HUDEP-2 (cell line): ENCODE results near the gene RNF34.
A peak's percentile ranks its signal among the peaks of the same experiment; 100 is the strongest.

Experiments used
- DNase-seq, 76 experiments: peaks; one replicate each; lab custom pipeline; 2025; ENCODE audit not compliant: unreplicated experiment in 76 of 76; lab: John Stamatoyannopoulos, UW

The RNF34 gene

DNA sequence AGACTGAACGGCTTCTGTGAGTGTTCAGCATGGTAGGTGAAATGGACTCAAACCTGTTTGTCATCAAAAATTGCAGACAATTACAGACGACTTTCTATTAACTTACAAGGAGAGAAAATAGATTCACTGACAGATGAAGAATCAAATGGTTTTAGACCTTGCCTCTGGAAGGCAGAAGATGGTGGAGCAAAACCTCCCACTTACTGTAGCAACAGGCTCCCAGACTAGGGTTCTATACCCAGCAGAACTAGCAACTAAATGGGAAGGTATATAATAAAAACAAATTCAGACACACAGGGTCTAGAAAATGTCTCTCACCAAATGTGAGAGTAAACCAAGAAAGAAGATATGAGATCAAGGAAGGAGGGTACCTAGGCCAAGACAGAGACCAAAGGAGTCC, 36.8 kb downstream of the RNF34 start:
- DNase-seq = no peak

DNA sequence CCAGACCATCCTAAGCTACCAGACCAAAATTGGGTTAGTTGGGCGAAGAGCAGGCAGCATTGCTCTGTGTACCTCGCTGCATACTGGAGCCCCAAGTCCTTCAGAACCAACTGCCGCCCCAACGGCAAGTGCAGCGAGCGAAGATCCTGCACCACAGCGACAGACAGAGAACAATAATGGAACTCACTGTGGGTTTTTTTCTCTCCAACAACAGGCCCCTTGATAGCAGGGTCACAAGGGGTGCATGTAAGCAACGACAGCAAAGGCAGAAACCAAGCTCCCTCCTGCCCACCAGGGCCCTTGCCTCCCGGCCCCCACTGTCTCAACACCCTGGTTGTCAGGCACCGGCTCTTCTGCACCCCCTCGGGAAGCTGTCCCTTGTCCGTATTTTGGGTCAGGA, 39.0 kb downstream of the RNF34 start:
- no peak for DNase-seq

DNA sequence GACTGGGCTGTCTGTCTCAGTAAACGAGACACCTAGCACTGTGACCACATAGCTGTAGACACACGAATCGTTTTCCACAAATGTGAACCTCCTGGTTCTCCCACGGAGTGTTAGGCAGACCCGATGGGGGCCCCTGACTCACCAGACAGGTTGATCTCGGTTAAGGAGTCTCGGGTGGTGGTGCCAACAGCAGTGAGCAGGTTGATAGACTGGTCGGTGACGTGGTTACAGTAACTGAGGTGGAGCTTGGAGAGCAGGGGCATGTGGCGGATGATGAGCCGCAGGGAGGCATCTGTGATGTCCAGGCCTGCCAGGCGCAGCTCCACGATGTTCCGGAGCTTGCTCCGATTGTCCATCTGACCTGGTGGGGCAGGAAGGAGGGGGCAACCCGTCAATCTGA, 39.8 kb downstream of the RNF34 start:
- DNase-seq = no peak

DNA sequence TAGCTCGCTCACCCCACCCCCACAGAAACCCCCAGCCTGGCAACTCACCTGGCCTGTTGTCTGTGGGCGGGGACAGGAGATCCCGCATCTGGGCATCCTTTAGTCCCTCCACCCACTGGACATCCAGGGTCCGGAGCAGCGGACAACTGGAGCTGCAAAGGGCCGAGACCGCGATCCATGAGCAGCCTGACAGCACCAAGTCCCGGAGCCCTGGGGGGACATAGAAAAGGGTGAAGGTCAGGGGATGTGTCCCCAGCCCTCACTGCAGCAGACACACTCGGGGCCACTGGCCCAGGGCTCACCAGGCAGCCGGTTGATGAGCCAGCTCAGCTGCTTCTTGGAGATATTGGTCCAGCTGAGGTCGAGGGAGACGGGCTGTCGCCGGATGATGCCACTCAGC, 40.9 kb downstream of the RNF34 start:
- DNase-seq = no peak

DNA sequence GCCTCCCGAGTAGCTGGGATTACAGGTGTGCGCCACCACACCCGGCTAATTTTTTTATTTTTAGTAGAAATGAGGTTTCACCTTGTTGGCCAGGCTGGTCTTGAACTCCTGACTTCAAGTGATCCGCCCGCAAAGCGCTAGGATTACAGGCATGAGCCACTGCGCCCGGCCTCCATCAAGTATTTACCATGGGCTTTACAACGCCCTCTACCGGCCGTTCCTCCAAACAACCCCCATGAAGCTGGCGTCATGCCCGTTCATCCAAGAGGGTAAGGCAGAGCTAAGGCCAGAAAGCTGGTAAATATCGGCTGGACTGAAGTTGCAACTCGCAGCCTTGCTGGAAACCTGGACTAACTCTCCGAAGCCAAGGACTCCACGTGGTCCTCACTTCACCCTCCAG, 41.6 kb downstream of the RNF34 start:
- peak in 10 of 76 experiments; percentile 7 to 29 (median 19) for DNase-seq

DNA sequence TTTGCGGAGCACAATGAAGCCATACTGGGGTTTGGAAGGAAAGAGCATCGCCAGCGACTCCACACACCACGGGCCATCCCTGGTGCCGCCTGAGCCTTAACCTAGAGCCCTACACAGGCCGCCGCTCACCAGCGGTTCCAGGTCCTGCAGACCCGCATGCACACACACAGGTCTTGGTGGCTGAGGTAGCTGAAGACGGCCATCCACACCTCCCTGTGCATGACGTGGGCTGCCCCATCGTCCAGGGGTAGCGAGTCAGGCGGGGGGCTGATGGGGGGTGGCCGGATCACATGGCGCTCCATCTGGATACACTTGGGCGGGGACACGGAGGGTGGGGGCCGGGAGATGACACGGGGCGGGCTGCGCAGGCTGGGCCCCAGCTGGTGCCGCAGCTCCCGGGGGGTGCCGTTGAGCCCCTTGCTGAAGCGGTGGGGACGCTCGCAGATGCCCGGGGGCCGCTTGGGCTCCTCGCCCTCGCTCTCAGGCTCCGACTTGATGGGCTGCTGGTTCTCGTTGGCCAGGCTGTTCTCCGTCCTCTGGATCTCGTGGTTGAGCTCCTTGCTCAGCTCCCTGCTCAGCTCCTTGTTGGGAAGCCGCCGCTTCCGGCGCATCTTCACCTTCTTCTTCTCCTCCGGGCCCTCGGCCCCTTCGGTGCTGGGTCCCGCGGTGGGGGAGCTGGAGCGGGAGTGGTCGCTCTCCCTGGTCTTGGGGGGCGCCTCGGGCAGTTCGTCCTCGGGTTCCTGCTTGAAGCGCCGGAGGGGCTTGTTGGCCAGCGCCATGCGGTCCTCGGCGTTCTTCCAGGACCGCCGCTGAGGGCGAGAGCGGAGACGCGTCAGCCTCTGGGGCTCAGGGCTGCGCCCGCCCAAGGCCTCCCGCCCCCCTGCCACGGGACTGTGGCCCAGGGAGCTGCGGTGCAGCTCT, 42.4 kb downstream of the RNF34 start:
- no peak for DNase-seq

DNA sequence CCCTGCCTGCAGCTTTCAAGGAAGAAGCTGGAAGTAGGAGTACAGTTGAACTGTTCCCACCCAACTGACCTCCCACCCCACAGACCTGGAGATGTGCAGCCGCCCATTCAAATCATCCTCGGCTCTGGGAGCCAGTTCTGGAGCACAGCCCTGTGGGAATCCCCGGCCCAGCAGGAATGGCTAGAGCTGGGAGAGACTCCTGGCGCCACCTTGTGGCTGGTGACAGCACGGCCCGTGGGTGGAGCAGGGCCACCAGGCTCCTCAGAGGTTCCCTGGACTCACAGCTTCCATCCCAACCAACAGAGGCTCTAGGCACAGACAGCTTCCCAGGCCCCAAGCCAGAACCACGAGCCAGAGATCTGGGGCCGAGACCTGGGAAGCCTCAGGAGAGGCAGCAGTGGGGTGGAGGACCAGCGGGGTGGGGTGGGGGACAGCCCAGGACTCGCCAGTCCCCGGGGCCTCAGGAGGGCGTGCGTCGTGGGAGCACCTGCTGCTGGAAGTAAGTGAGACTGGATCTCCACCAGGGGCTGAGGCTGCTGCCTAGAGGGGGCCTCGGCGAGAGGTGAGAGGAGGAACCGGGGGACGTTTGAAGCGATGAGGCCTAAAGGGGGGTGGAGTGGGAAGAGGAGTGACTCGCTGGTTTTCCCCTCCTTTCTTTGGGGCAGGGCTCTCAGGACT, 43.4 kb downstream of the RNF34 start:
- peak in 59 of 76 experiments; percentile 2 to 75 (median 46) for DNase-seq

DNA sequence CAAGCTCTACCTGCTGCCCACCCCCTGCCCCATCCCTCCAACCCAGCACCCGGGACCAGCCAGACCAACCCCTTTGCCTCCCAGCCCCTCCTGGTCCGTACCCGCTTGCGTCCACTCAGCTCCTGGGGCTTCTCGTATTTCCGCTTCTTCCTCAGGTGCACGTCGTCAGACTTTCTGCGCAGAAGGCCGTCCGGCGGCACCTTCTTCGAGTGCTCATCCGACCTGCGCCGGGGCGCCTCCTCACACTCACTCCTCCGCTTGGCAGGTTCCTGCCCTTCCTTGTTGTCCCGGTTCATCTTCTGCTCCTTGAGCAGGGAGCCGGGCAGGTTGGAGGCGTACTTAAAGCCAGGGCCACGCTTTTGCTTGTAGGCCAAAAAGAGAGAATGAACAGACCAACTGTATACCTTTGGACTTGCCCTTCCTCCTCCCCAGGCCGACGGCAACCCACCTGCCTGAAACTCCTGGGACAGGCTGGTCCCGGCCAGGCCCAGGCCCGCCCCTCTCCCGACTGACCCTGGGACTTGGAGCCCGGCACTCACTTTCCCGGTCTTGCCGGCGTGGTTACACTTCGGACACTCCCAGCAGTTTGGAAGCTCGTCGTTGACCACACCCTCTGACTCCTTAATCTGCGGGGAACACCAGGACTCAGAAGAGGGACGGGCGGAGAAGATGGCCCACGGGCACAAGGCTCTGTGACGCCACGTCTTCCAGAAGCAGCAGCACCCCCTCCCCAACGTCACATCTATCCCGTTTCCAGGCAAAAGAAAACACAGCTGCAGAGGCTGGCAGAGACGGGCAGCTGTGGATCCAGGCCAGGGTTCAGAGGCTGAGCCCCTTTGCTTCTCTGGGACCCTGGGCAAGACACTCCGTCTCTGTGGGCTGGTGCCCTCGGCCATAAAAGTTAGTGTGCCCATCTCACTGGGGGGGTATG, 44.3 kb downstream of the RNF34 start:
- DNase-seq = peak in 1 of 76 experiments; percentile 2

DNA sequence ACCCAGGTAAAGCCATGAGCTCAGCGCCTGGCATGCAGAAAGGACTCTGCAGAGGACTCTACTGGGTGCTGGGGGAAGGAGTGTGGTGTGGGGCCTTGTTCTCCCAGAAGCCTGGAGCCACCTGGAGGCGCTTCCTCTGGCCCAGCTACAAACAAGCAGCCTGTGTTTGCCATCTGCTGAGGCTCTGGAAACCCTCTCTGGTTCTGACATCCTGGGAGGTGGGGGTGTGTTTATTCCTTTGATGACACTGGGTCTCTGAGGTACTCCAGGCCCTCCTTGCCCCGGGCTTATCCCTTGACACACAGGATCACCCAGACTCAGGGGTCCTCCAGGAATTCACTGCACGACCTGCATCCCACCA, 44.9 kb downstream of the RNF34 start:
- no peak for DNase-seq

DNA sequence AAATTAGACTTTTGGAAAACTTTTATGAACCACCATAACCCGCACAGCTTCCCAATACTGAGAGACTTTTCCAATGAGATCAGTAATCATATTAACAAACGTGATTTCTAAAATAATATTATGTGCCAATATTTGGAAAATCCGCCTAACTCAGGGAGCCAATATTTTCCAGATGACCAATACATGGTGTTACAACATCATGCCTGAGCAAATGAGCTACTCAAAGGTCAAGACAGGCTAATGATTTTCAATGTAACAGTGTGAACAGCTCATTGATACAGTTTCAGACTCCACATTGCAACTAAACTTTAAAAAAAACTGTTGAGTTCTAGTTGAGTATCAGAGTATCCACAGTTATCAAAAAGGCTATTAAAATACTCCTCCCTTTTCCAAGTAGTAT, 46.8 kb downstream of the RNF34 start:
- no peak for DNase-seq

DNA sequence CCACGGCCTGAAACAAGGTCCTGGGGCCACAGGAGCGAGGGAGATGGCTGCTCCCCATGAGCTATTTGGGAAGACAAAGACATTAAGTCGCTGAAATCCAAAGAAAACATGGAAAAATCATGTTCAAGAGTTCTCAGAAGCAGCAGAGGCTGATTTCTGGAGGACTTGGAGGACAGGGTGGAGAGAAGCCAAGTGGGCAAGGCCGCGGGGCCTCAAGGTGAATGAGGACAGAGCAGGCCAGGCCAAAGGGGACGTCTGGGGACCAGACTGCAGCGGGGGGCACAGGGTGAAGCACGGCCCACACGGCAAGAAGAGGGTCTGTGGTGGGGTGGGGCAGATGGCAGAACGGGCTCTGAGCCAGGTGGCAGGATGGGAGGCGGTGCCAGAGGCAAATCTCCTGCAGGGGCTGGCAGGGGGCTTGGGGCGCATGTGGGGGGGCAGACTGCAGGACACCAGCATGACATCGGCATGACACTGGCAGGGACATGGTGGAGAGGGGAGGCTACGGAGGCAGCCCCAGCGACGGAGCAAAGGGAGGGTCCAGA, 48.9 kb downstream of the RNF34 start:
- DNase-seq = no peak

DNA sequence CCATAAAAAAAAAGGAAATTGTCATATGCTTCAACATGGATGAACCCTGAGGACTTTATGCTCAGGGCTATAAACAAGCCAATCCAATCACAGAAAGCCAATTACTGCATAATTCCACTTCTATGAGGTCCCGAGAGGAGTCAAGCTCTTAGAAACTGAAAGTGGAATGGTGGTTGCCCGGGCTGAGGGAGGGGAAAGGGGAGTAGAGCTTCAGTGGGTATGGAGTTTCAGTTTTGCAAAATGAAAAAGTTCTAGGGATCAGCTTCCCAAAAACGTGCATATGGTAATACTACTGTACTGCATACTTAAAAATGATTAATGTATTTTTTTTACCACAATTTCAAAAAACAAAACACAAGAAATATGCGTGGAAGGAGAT, 52.0 kb downstream of the RNF34 start:
- no peak for DNase-seq

DNA sequence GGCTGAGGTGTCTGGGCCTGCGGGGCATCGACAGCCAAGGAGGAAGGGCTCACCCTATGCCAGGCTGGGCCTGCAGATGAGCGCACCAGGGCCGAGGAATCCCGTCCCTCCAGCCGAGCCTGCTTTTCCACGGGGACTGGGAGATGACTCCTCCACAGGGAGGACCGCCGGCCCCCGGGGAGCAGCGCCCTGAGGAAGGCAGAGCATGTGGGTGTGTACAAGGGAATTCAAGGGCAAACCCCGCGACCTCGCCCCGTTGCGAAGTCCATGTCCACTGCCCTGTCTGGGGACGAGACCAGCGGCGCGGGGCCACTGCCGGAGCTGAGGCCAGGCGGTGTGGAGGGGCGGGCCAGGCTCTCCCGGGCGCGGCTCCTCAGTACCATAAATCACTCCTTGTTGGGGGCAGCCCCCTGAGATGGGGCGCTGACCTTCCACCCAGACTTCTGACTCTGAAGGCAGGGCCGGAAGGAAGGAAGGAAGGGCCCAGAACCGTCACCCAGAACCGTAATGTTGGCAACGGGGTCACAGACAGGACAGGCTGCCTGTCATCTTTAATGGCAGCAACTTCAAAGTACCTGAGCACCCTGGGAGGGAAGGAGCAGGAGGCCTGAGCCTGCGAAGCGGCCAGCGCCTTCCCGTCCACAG, 52.5 kb downstream of the RNF34 start:
- no peak for DNase-seq

DNA sequence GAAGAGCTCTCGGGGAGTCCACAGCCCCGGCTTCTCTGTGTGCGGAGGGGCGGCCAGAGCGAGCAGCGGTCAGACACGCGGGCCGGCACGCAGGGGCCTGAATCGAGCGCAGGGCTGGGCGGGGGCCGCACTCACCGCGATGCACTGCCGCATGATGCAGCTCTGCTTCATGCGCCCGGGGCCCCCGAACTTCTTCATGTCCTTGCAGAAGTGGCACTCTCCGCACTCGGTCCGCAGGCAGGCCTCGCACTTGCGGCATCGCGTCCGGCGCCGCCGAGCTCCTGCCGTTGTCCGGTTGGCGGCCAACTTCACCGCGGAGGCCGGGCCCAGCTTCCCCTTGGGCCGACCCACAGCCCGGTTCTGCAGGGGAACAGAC, 53.1 kb downstream of the RNF34 start:
- DNase-seq = no peak

DNA sequence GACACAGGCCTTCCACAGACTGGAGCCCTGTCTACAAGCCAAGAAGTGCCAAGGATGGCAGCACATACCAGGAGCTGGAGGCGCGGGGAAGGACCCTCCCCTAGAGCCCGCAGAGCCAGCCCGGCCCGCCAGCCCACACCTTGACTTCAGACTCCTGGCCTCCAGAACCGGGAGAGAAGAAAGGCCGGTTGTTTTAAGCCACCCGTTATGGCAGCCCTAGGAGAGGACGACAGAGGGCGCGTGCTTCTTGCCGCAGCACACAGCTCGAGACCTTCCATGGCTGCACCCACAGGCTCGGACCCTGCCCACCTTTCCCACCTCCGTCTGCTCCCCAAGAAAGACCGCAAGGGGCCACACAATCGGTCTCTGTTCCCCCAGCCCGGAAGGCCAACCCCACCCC, 53.7 kb downstream of the RNF34 start:
- DNase-seq = no peak

DNA sequence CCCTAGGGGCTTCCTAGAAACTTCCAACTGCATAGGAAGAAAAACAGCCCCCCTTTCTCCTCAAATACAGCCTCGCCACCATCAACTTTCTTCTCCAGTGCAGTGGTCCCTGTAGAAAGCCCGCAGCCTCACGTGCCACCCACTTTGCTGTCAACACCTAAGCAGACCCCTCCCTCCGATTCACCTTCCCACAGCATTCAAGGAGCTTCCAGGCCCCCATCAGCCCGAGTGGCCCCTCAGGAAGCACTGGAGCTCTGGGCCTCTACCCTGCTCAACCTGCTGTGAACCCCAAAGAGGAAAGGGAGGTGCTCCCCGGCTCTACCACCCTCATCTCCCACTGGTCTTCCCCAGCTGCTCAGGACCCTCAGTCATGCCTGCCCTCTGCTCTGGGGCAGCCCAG, 55.0 kb downstream of the RNF34 start:
- DNase-seq = no peak

DNA sequence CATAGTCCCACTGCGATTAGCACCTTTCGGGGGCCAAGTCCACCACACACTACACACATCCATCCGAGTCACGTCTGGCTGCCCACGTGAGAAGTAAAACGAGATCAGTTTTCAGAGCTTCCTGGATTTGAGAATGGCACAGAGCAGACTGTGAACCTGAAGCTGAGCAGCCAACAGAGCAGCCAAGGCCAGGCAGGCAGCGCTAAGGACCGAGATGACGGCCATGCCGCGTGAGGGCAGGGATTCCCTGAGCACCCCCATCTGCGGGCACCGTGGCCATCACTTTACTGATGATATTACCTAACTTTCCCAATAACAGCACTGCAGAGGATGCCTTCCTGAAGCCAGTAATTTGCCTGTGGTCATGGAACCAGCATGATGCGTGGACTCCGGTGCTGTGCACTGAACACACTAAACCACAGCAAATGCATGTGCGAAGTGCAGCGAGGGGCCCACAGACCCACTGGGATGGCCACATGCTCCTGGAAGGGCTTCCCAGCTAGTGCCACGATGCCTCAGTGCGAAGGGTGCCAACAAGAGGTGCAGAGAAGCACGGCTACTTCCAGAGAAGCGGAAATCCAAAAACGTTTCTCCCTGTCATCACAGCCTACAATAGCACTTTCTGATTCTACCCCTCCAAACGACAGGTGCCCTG, 56.0 kb downstream of the RNF34 start:
- no peak for DNase-seq

DNA sequence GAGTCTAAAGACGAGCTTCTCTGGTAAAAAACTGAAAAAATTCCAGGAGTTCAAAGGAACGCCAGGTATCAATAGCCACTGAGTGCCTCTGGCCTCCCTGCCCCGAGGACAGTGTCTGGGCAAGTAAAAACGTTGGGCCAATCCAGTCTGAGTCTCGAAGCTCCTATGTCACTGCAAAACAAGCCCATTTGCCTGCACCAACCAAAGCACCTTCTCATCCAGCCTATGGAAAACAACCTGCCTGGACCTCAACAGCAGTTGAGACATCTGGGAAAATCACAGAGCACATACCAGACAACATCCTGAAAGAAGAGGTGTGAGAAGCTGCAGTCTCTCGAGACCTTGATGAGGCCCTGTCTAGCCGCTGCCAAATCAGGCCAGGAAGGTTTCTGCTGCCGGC, 56.6 kb downstream of the RNF34 start:
- no peak for DNase-seq

DNA sequence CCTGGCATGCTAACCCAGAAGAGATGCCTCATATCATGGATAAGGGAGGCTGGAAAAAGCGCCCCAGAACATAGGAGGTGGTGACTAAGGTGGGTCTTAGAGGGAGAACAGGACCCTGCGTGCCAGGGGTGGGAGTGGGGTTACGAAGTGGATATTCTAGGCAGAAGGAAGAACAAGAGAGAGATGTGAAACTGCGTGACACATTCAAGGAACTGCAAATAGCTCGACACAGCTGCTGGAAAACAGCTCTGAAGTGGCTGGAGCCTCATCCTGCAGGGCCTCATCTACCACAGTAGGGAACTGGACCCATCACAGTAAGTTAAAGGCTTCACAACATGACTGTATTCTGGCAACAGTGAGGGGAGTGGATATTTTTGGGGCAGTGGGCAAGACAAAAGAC, 61.1 kb downstream of the RNF34 start:
- DNase-seq = no peak

DNA sequence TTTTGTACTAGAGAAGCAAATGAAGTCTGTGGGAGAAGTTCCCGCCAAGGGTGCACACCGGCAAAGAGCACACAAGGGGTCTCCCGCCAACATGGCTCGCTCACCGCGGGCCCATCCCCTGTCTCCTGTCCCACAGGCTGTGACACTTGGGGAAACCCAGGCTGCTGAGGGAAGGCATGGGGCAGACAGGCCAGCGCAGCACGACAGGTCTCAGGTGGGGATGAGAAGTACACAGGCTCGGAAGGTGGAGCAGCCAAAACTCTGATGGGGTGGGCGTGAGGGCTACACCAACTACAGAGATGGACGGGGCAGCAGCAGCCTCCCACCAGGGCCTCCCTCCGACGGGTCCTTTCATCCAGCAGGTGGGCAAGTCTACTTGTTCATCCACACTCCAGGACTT, 64.4 kb downstream of the RNF34 start:
- no peak for DNase-seq
